HepG2 (cell line): ENCODE measurements around the gene COPS7B. TPM values are rescaled to one million over a fixed set of nuclear protein-coding genes. Genes with fewer than 3 reads are reported as not detected.

Source experiments
- CEBPB ChIP-seq: IDR thresholded peaks from 2 replicates; pipeline ENCODE4 v1.6.1; 2011; ENCODE audit warnings: low read depth, low read length, improper control_type of control experiment, borderline replicate concordance
- CREM ChIP-seq, 2 experiments: sonication (generic) in 1 of 2; formaldehyde crosslinking in 1 of 2; IDR thresholded peaks; 2 replicates each; pipeline versions ENCODE4 v1.4.0 to v1.6.1; 2016 to 2020; ENCODE audit warnings: antibody characterized with exemption in 1 of 2, mild to moderate bottlenecking in 1 of 2, missing genetic modification reagents in 1 of 2
- DNMT3B ChIP-seq: conservative IDR thresholded peaks from 2 replicates; pipeline ENCODE4 v1.6.1; 2016; ENCODE audit warnings: missing biosample characterization, control low read depth
- DR1 ChIP-seq: sonication (generic); formaldehyde crosslinking; IDR thresholded peaks from 2 replicates; pipeline ENCODE4 v1.8.0; 2021; ENCODE audit warnings: mild to moderate bottlenecking, missing genetic modification reagents, inconsistent platforms
- ERF ChIP-seq: IDR thresholded peaks from 2 replicates; pipeline ENCODE4 v1.6.1; 2018; ENCODE audit warnings: missing biosample characterization, missing genetic modification reagents
- GATAD1 ChIP-seq: IDR thresholded peaks from 2 replicates; pipeline ENCODE4 v1.6.1; 2016; ENCODE audit warnings: missing genetic modification reagents, missing compliant biosample characterization
- IKZF4 ChIP-seq: sonication (generic); formaldehyde crosslinking; IDR thresholded peaks from 2 replicates; pipeline ENCODE4 v1.5.1; 2020; ENCODE audit warnings: borderline replicate concordance, mild to moderate bottlenecking, low read depth, missing genetic modification reagents; ENCODE audit errors: not compliant biosample characterization
- JUNB ChIP-seq: sonication (generic); formaldehyde crosslinking; IDR thresholded peaks from 2 replicates; pipeline ENCODE4 v1.8.0; 2022; ENCODE audit warnings: missing genetic modification reagents, mild to moderate bottlenecking, borderline replicate concordance
- MTF2 ChIP-seq: sonication (generic); formaldehyde crosslinking; IDR thresholded peaks from 2 replicates; pipeline ENCODE4 v1.5.0; 2020; ENCODE audit warnings: missing genetic modification reagents, borderline replicate concordance
- PHF8 ChIP-seq: sonication (generic); formaldehyde crosslinking; IDR thresholded peaks from 2 replicates; pipeline ENCODE4 v1.5.0; 2020; ENCODE audit warnings: missing genetic modification reagents
- RBFOX2 ChIP-seq: fragments of 200-400 bp; formaldehyde crosslinking; IDR thresholded peaks from 2 replicates; pipeline ENCODE4 v1.6.1; 2017; ENCODE audit warnings: low read depth, mild to moderate bottlenecking, low read length
- SRSF1 ChIP-seq: fragments of 200-400 bp; formaldehyde crosslinking; optimal IDR thresholded peaks from 2 replicates; pipeline ENCODE3; 2017; ENCODE audit warnings: mild to moderate bottlenecking, low read depth, low read length, moderate library complexity
- TAF15 ChIP-seq: fragments of 200-400 bp; formaldehyde crosslinking; IDR thresholded peaks from one replicate; pipeline ENCODE4 v1.6.1; 2018; ENCODE audit warnings: mild to moderate bottlenecking, low read depth, low read length; ENCODE audit not compliant: poor library complexity, severe bottlenecking
- TARDBP ChIP-seq: sonication (generic); formaldehyde crosslinking; IDR thresholded peaks from 2 replicates; pipeline ENCODE4 v1.8.0; 2022; ENCODE audit warnings: mild to moderate bottlenecking, missing genetic modification reagents
- TEAD2 ChIP-seq: sonication (generic); formaldehyde crosslinking; IDR thresholded peaks from 2 replicates; pipeline ENCODE4 v1.9.0; 2021; ENCODE audit warnings: missing genetic modification reagents
- TEAD3 ChIP-seq: optimal IDR thresholded peaks from 2 replicates; pipeline ENCODE3; 2016; ENCODE audit warnings: borderline replicate concordance
- ZNF441 ChIP-seq: sonication (generic); formaldehyde crosslinking; IDR thresholded peaks from 2 replicates; pipeline ENCODE4 v1.7.0; 2021; ENCODE audit warnings: missing genetic modification reagents, borderline replicate concordance
- ZNF572 ChIP-seq: sonication (generic); formaldehyde crosslinking; IDR thresholded peaks from 2 replicates; pipeline ENCODE4 v1.5.1; 2020; ENCODE audit warnings: mild to moderate bottlenecking, missing genetic modification reagents
- ZNF670 ChIP-seq: sonication (generic); formaldehyde crosslinking; IDR thresholded peaks from 2 replicates; pipeline ENCODE4 v1.8.0; 2022; ENCODE audit warnings: mild to moderate bottlenecking, missing genetic modification reagents, borderline replicate concordance
- ZSCAN31 ChIP-seq: sonication (generic); formaldehyde crosslinking; IDR thresholded peaks from 2 replicates; pipeline ENCODE4 v1.5.0; 2020; ENCODE audit warnings: low read depth, mild to moderate bottlenecking, missing genetic modification reagents
- polyA plus RNA-seq, 8 experiments: library from polyadenylated mRNA; depleted of rRNA in 3 of 8; stranded (reverse) in 7 of 8; unstranded in 1 of 8; fragments of >200 nt; fragmentation: Illumina TruSeq in 4 of 8; extraction: Trizol in 4 of 8; gene quantifications; 2 replicates each; pipeline versions ENCODE4 v1.2.1 to v1.2.3, GENCODE V29; 2011 to 2016; ENCODE audit warnings: low read depth in 4 of 8, missing spikeins in 1 of 8, mixed read lengths in 1 of 8; ENCODE audit not compliant: insufficient read depth in 1 of 8
- total RNA-seq, 5 experiments: library from RNA; depleted of rRNA; stranded (reverse); fragments of >200 nt; fragmentation: Illumina TruSeq; extraction: Trizol; gene quantifications; 2 replicates each; pipeline ENCODE4 v1.2.3, GENCODE V29; 2016; ENCODE audit warnings: low read depth in 1 of 5
- TF ChIP-seq, protein P1 (sequence below): IDR thresholded peaks from 2 replicates; pipeline ENCODE4 v1.6.1; 2016; ENCODE audit warnings: control low read depth
- TF ChIP-seq, protein P2 (sequence below): sonication (generic); formaldehyde crosslinking; IDR thresholded peaks from 2 replicates; pipeline ENCODE4 v1.4.0; 2020; ENCODE audit warnings: missing genetic modification reagents
- TF ChIP-seq, protein P3 (sequence below): sonication (generic); formaldehyde crosslinking; IDR thresholded peaks from 2 replicates; pipeline ENCODE4 v1.8.0; 2022; ENCODE audit warnings: mild to moderate bottlenecking, missing genetic modification reagents, moderate library complexity
- TF ChIP-seq, protein P4 (sequence below): IDR thresholded peaks from 2 replicates; pipeline ENCODE4 v1.6.1; 2016; ENCODE audit warnings: mild to moderate bottlenecking

COPS7B gene
- total and polyA plus RNA-seq, 2 of the 13 experiments (the other 11 are each of a cell fraction or from before 2014, with no cell fraction given): 30.6 to 62.7 TPM

DNA sequence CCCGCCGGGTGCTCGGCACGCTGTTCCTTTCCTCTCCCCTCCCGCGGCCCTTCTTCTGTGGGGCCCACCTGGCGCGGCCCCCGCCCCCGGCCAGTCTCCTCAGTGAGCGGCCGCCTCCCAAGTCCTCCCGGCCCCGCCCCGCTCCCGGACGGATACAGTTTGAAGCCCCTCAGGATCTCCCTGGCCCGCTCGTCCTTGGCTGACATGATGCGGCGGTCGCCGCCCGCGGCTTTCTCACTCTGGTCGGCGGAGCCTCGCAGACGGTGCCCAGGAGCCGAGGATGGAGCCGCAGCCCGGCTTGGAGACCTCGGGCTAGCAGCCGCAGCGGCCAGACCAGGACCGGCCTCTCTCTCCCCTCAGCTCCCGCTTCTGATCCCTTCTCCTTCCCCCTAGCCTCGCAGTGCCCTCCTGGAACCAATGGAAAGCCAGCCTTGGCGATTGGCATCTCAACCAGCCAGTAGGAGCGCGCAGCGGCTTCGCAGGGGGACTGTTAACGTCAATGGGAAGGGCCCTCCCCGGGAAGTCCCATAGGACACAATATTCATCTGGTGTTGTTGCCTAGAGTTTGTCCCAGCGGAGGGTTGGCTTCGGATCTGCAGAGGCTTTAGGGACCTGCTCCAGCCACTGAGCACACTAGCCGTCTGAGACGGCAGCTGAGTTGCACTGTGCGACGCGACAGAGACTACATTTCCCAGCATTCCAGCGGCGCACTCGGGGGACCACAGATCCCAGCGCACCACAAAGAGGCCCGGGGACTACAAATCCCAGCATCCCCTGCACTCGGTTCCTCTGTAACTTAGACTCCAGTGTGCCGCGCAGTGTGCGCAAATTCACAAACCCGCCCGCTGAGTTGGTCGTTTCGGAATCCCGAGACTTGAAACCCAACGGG, 5.1 kb upstream of the COPS7B start, which contains the start of gene PDE6D (continued):
- TF ChIP-seq, protein P1, sequence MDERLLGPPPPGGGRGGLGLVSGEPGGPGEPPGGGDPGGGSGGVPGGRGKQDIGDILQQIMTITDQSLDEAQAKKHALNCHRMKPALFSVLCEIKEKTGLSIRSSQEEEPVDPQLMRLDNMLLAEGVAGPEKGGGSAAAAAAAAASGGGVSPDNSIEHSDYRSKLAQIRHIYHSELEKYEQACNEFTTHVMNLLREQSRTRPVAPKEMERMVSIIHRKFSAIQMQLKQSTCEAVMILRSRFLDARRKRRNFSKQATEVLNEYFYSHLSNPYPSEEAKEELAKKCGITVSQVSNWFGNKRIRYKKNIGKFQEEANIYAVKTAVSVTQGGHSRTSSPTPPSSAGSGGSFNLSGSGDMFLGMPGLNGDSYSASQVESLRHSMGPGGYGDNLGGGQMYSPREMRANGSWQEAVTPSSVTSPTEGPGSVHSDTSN: peak; percentile 100
- TF ChIP-seq ZNF670 (peak; percentile 96), TEAD2 (CRISPR knock-in tag) (no peak), CEBPB (no peak), IKZF4 (CRISPR knock-in tag) (peak; percentile 15), TEAD3 (peak; percentile 61), RBFOX2 (peak; percentile 83), GATAD1 (peak; percentile 84), DNMT3B (CRISPR knock-in tag) (peak; percentile 71; the same call in 1 of the 2 replicates), ZSCAN31 (CRISPR knock-in tag) (peak; percentile 91), MTF2 (CRISPR knock-in tag) (0 out of 2 replicates have a peak, but pooled peaks have one; percentile 77), CREM (IDR thresholded peaks at IDR 0.05) (peak; percentile 99), CREM (CRISPR knock-in tag; IDR thresholded peaks at IDR 0.05) (no peak), ERF (peak; percentile 72), ZNF441 (CRISPR knock-in tag) (peak; percentile 8; the same call in 1 of the 2 replicates), JUNB (CRISPR knock-in tag) (no peak), DR1 (CRISPR knock-in tag) (0 out of 2 replicates have a peak, but pooled peaks have one; percentile 35), PHF8 (CRISPR knock-in tag) (peak; percentile 82), SRSF1 (peak; percentile 87), ZNF572 (CRISPR knock-in tag) (peak; percentile 70; the same call in 1 of the 2 replicates), TAF15 (no peak), TARDBP (CRISPR knock-in tag) (peak; percentile 84)
- TF ChIP-seq, protein P2, sequence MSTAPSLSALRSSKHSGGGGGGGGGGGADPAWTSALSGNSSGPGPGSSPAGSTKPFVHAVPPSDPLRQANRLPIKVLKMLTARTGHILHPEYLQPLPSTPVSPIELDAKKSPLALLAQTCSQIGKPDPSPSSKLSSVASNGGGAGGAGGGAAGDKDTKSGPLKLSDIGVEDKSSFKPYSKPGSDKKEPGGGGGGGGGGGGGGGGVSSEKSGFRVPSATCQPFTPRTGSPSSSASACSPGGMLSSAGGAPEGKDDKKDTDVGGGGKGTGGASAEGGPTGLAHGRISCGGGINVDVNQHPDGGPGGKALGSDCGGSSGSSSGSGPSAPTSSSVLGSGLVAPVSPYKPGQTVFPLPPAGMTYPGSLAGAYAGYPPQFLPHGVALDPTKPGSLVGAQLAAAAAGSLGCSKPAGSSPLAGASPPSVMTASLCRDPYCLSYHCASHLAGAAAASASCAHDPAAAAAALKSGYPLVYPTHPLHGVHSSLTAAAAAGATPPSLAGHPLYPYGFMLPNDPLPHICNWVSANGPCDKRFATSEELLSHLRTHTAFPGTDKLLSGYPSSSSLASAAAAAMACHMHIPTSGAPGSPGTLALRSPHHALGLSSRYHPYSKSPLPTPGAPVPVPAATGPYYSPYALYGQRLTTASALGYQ (CRISPR knock-in tag): peak; percentile 57; the same call in 1 of the 2 replicates
- TF ChIP-seq, protein P3, sequence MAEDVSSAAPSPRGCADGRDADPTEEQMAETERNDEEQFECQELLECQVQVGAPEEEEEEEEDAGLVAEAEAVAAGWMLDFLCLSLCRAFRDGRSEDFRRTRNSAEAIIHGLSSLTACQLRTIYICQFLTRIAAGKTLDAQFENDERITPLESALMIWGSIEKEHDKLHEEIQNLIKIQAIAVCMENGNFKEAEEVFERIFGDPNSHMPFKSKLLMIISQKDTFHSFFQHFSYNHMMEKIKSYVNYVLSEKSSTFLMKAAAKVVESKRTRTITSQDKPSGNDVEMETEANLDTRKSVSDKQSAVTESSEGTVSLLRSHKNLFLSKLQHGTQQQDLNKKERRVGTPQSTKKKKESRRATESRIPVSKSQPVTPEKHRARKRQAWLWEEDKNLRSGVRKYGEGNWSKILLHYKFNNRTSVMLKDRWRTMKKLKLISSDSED (CRISPR knock-in tag): no peak
- TF ChIP-seq, protein P4, sequence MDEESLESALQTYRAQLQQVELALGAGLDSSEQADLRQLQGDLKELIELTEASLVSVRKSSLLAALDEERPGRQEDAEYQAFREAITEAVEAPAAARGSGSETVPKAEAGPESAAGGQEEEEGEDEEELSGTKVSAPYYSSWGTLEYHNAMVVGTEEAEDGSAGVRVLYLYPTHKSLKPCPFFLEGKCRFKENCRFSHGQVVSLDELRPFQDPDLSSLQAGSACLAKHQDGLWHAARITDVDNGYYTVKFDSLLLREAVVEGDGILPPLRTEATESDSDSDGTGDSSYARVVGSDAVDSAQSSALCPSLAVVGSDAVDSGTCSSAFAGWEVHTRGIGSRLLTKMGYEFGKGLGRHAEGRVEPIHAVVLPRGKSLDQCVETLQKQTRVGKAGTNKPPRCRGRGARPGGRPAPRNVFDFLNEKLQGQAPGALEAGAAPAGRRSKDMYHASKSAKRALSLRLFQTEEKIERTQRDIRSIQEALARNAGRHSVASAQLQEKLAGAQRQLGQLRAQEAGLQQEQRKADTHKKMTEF (CRISPR knock-in tag): peak; percentile 83
